ENCODE results near the gene ARRB1. TPM values are rescaled to one million over a fixed set of nuclear protein-coding genes. Genes with fewer than 3 reads are reported as not detected.

ARRB1 gene
- total and polyA plus RNA-seq, 3 donors from 2014 or later: 8.4 to 9.8 (median 8.5) TPM

GRCh38 chr11:75293903-75294302 is 57.6 kb downstream of the ARRB1 start:
- no peaks in the 10 kb centered on the region for H3K36me3 ChIP-seq (ENCODE audit: low read depth, missing control alignments)
- intact Hi-C loops (cut with DNase I; ENCODE audit: low total_unique reads): no loop called here
- no peak overlapping the region for H3K4me3 ChIP-seq
- no peaks in the 10 kb centered on the region for H3K9me3 ChIP-seq
- no peaks in the 10 kb centered on the region for H3K4me1 ChIP-seq
- TF ChIP-seq CTCF (IDR thresholded peaks at IDR 0.05) (no peak), POLR2A (IDR thresholded peaks at IDR 0.05) (no peak)
- no peak overlapping the region for H3K27ac ChIP-seq
- WGBS, 2 donors: 58 to 63% methylated on average over 2 of the region's 2 CpGs
- H3K27me3 ChIP-seq: no peaks in the 10 kb centered on the region
- no peak for DNase-seq

- intact Hi-C loops (cut with DNase I; ENCODE audit: low total_unique reads): no loop called here
- Histone ChIP-seq H3K4me1 (no peaks in the 10 kb centered on the region), H3K9me3 (no peaks in the 10 kb centered on the region), H3K27me3 (no peaks in the 10 kb centered on the region), H3K27ac (no peak overlapping the region), H3K4me3 (no peak overlapping the region), H3K36me3 (ENCODE audit: low read depth, missing control alignments) (no peaks in the 10 kb centered on the region)
- WGBS, 2 donors: 81 to 85% methylated on average over 3 of the region's 3 CpGs
- TF ChIP-seq CTCF (IDR thresholded peaks at IDR 0.05) (no peak), POLR2A (IDR thresholded peaks at IDR 0.05) (no peak)
- DNase-seq: no peak
These were observed 58.5 kb downstream of the ARRB1 start for GRCh38 chr11:75292943-75293342.

- 95 to 96% methylated on average over 6 of the region's 6 CpGs for WGBS, 2 donors
- TF ChIP-seq CTCF (IDR thresholded peaks at IDR 0.05) (no peak), POLR2A (IDR thresholded peaks at IDR 0.05) (no peak)
- no peak overlapping the region for H3K27ac ChIP-seq
These were observed 59.7 kb downstream of the ARRB1 start for GRCh38 chr11:75291741-75292140.

GRCh38 chr11:75289919-75290318 is 61.5 kb downstream of the ARRB1 start:
- H3K27ac ChIP-seq: no peak overlapping the region
- H3K4me1 ChIP-seq: no peaks in the 10 kb centered on the region
- H3K4me3 ChIP-seq: no peak overlapping the region
- H3K36me3 ChIP-seq (ENCODE audit: low read depth, missing control alignments): no peaks in the 10 kb centered on the region
- no peaks in the 10 kb centered on the region for H3K9me3 ChIP-seq
- H3K27me3 ChIP-seq: no peaks in the 10 kb centered on the region
- TF ChIP-seq POLR2A (IDR thresholded peaks at IDR 0.05) (no peak), CTCF (IDR thresholded peaks at IDR 0.05) (no peak)
- 89 to 90% methylated on average over 9 to 12 of the region's 12 CpGs for WGBS, 2 donors
- intact Hi-C loops (cut with DNase I; ENCODE audit: low total_unique reads): loop anchor here (10.0 kb wide), 1 partner anchor 95 kb away; no protein-coding TSS in a partner anchor
- DNase-seq: no peak

More at GRCh38 chr11:75291741-75292140, 59.7 kb downstream of the ARRB1 start:
- DNase-seq: no peak
- Histone ChIP-seq H3K36me3 (ENCODE audit: low read depth, missing control alignments) (no peaks in the 10 kb centered on the region), H3K9me3 (no peaks in the 10 kb centered on the region), H3K27me3 (no peaks in the 10 kb centered on the region), H3K4me1 (no peaks in the 10 kb centered on the region), H3K4me3 (no peak overlapping the region)
- intact Hi-C loops (cut with DNase I; ENCODE audit: low total_unique reads): no loop called here

GRCh38 chr11:75289511-75289760 is 62.0 kb downstream of the ARRB1 start:
- DNase-seq: no peak
- WGBS, 2 donors: 75 to 81% methylated on average over 6 of the region's 6 CpGs
- Histone ChIP-seq H3K4me3 (no peak overlapping the region), H3K27ac (no peak overlapping the region), H3K27me3 (no peaks in the 10 kb centered on the region), H3K9me3 (no peaks in the 10 kb centered on the region), H3K36me3 (ENCODE audit: low read depth, missing control alignments) (no peaks in the 10 kb centered on the region), H3K4me1 (no peaks in the 10 kb centered on the region)
- TF ChIP-seq CTCF (IDR thresholded peaks at IDR 0.05) (no peak), POLR2A (IDR thresholded peaks at IDR 0.05) (no peak)
- intact Hi-C loops (cut with DNase I; ENCODE audit: low total_unique reads): loop anchor here (10.0 kb wide), 1 partner anchor 95 kb away; no protein-coding TSS in a partner anchor
